ENCODE measurements around the gene DEPDC7.

DNA sequence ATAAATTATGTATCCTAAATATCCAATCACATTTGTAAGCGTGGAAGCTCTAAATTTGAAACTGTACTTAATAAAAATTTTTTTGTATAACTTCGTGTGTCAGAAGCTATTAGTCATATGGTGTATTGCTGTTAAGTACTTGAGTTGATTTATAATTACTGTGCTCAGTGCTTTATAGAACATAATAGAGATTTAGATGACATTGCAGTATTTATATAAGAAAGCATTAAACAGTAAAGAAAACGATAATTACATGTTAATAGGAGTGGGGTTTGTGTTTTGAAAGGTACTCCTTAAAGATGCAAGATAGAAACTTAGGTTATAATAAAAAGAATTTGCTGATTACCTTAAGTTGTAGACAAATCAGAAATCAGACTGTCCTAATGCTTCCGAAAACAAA, 17.8 kb downstream of the DEPDC7 start:
- no peak for TF ChIP-seq ZBTB1 (tag by site-specific recombination; IDR thresholded peaks at IDR 0.05)
- TF ChIP-seq, protein P1, sequence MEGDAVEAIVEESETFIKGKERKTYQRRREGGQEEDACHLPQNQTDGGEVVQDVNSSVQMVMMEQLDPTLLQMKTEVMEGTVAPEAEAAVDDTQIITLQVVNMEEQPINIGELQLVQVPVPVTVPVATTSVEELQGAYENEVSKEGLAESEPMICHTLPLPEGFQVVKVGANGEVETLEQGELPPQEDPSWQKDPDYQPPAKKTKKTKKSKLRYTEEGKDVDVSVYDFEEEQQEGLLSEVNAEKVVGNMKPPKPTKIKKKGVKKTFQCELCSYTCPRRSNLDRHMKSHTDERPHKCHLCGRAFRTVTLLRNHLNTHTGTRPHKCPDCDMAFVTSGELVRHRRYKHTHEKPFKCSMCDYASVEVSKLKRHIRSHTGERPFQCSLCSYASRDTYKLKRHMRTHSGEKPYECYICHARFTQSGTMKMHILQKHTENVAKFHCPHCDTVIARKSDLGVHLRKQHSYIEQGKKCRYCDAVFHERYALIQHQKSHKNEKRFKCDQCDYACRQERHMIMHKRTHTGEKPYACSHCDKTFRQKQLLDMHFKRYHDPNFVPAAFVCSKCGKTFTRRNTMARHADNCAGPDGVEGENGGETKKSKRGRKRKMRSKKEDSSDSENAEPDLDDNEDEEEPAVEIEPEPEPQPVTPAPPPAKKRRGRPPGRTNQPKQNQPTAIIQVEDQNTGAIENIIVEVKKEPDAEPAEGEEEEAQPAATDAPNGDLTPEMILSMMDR (tag by site-specific recombination; IDR thresholded peaks at IDR 0.05), result no peak
- TF ChIP-seq ZNF266 (tag by site-specific recombination; IDR thresholded peaks at IDR 0.05; ENCODE audit: low read depth), result no peak
- TF ChIP-seq ZNF10 (tag by site-specific recombination; IDR thresholded peaks at IDR 0.05), result no peak
- TF ChIP-seq EGR2 (tag by site-specific recombination; IDR thresholded peaks at IDR 0.05; ENCODE audit: low read depth), result no peak
- no peak for TF ChIP-seq ZBTB17 (tag by site-specific recombination; IDR thresholded peaks at IDR 0.05)
- TF ChIP-seq ZNF423 (tag by site-specific recombination; IDR thresholded peaks at IDR 0.05), result no peak
- no peak for TF ChIP-seq ZNF274 (IDR thresholded peaks at IDR 0.05; ENCODE audit: low read length)
- no peak for TF ChIP-seq ZNF274 (tag by site-specific recombination; IDR thresholded peaks at IDR 0.05; ENCODE audit: borderline replicate concordance)
- no peak for TF ChIP-seq ZNF561 (tag by site-specific recombination; IDR thresholded peaks at IDR 0.05; ENCODE audit: borderline replicate concordance)
